Fibroblast of lung (primary cell): ENCODE results near the gene TUBB.

ENCODE experiments used
- EZH2 ChIP-seq: IDR thresholded peaks from 2 replicates; pipeline ENCODE4 v1.5.1; 2012; ENCODE audit warnings: low read length, control low read depth, mild to moderate bottlenecking; ENCODE audit errors: missing control alignments
- TF ChIP-seq, protein P1 (sequence below), 2 donors: IDR thresholded peaks in 1 of 2; conservative IDR thresholded peaks in 1 of 2; 1 replicate in 1 of 2; 2 replicates in 1 of 2; pipeline ENCODE4 v1.5.1; 2011 to 2012; ENCODE audit warnings: low read length in 2 of 2, control low read depth in 1 of 2, inconsistent platforms in 1 of 2, low read depth in 1 of 2, mild to moderate bottlenecking in 1 of 2

- TF ChIP-seq EZH2 = no peak
- TF ChIP-seq, protein P1, sequence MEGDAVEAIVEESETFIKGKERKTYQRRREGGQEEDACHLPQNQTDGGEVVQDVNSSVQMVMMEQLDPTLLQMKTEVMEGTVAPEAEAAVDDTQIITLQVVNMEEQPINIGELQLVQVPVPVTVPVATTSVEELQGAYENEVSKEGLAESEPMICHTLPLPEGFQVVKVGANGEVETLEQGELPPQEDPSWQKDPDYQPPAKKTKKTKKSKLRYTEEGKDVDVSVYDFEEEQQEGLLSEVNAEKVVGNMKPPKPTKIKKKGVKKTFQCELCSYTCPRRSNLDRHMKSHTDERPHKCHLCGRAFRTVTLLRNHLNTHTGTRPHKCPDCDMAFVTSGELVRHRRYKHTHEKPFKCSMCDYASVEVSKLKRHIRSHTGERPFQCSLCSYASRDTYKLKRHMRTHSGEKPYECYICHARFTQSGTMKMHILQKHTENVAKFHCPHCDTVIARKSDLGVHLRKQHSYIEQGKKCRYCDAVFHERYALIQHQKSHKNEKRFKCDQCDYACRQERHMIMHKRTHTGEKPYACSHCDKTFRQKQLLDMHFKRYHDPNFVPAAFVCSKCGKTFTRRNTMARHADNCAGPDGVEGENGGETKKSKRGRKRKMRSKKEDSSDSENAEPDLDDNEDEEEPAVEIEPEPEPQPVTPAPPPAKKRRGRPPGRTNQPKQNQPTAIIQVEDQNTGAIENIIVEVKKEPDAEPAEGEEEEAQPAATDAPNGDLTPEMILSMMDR (conservative IDR thresholded peaks at IDR 0.05 in 1 of 2, IDR thresholded peaks at IDR 0.05 in 1 of 2; ENCODE audit: low read depth in 1 of 2, low read length in 2 of 2) = no peak
Observed at GRCh38 chr6:30681766-30682142, 38.4 kb upstream of the TUBB start.
